HG02610 (cell line): ENCODE measurements around the gene ZNF652.
A peak's percentile ranks its signal among the peaks of the same experiment; 100 is the strongest.

ENCODE experiments used
- ATAC-seq: cut with Tn5 transposase; IDR thresholded peaks from one replicate; pipeline ENCODE4 v1.9.1; 2021; ENCODE audit warnings: mild to moderate bottlenecking, moderate library complexity; ENCODE audit not compliant: unreplicated experiment

The ZNF652 gene

GRCh38 chr17:49359990-49360795 is 1.9 kb downstream of the ZNF652 start:
- ATAC-seq, result no peak

- peak; percentile 26 for ATAC-seq
Observed at GRCh38 chr17:49358641-49359247, 3.3 kb downstream of the ZNF652 start.

GRCh38 chr17:49357516-49357915 is 4.5 kb downstream of the ZNF652 start:
- ATAC-seq, result no peak

- no peak for ATAC-seq
Observed at GRCh38 chr17:49356320-49356719, 5.7 kb downstream of the ZNF652 start.

- ATAC-seq, result no peak
Observed at GRCh38 chr17:49353607-49354006, 8.4 kb downstream of the ZNF652 start.

- no peak for ATAC-seq
Observed at GRCh38 chr17:49352587-49353154, 9.4 kb downstream of the ZNF652 start.

- ATAC-seq, result no peak
Observed at GRCh38 chr17:49351572-49352140, 10.4 kb downstream of the ZNF652 start.

GRCh38 chr17:49349541-49349940 is 12.5 kb downstream of the ZNF652 start:
- no peak for ATAC-seq

- no peak for ATAC-seq
Observed at GRCh38 chr17:49344914-49345313, 17.1 kb downstream of the ZNF652 start.

GRCh38 chr17:49343273-49343672 is 18.8 kb downstream of the ZNF652 start:
- no peak for ATAC-seq

GRCh38 chr17:49342575-49342936 is 19.5 kb downstream of the ZNF652 start:
- peak; percentile 38 for ATAC-seq

GRCh38 chr17:49341356-49341755 is 20.7 kb downstream of the ZNF652 start:
- peak; percentile 33 for ATAC-seq

GRCh38 chr17:49339354-49339753 is 22.7 kb downstream of the ZNF652 start:
- ATAC-seq, result no peak

- no peak for ATAC-seq
Observed at GRCh38 chr17:49338883-49339282, 23.2 kb downstream of the ZNF652 start.

GRCh38 chr17:49337884-49338283 is 24.2 kb downstream of the ZNF652 start:
- no peak for ATAC-seq

- no peak for ATAC-seq
Observed at GRCh38 chr17:49334744-49335512, 27.1 kb downstream of the ZNF652 start.

GRCh38 chr17:49333804-49334203 is 28.2 kb downstream of the ZNF652 start:
- no peak for ATAC-seq

GRCh38 chr17:49327835-49328784 is 33.9 kb downstream of the ZNF652 start:
- peak; percentile 73 for ATAC-seq

- no peak for ATAC-seq
Observed at GRCh38 chr17:49325980-49326379, 36.1 kb downstream of the ZNF652 start.

- ATAC-seq, result no peak
Observed at GRCh38 chr17:49318435-49318965, 43.5 kb downstream of the ZNF652 start.
